IPS-NIHi11 (cell line): Measurements from ENCODE around the gene MKS1.

Experiments used
- DNase-seq: peaks from one replicate; pipeline ENCODE4 v3.0.0; 2012; ENCODE audit warnings: mixed read lengths, low spot score

Gene MKS1

GRCh38 chr17:58161566-58161965 lies 57.5 kb downstream of the MKS1 start:
- no peak for DNase-seq

- no peak for DNase-seq
Measured at GRCh38 chr17:58158181-58158580, 60.9 kb downstream of the MKS1 start.

- DNase-seq = peak; percentile 80
Measured at GRCh38 chr17:58156839-58157803, 61.9 kb downstream of the MKS1 start.
